MM.1S (cell line): ENCODE data around the gene PITPNM3.
"Not testable (repeated sequence)": the region's sequence is repeated elsewhere in the genome, so short reads cannot be mapped to it uniquely, and the experiment has no call there.

ENCODE experiments used
- DNase-seq: peaks from one replicate; pipeline ENCODE4 v3.0.0-alpha.2; 2015
- H2AFZ ChIP-seq: fragments of 300-600 bp; sonication (generic); 2 replicates; pipeline ENCODE4 v1.6.0; 2016; ENCODE audit warnings: antibody characterized with exemption, low read length
- H3F3A ChIP-seq: fragments of 300-600 bp; sonication (generic); 2 replicates; pipeline ENCODE4 v1.6.1; 2016; ENCODE audit warnings: mild to moderate bottlenecking, antibody characterized with exemption, low read length, moderate library complexity, mixed read lengths; ENCODE audit not compliant: insufficient read depth
- H3K27ac ChIP-seq: fragments of 300-600 bp; sonication (generic); 2 replicates; pipeline ENCODE4 v1.5.1; 2016; ENCODE audit warnings: mild to moderate bottlenecking, low read length
- H3K27me3 ChIP-seq: fragments of 300-600 bp; sonication (generic); replicated peaks from 2 replicates; pipeline ENCODE4 v1.6.0; 2016; ENCODE audit warnings: low read length; ENCODE audit not compliant: insufficient read depth
- H3K36me3 ChIP-seq: fragments of 300-600 bp; sonication (generic); replicated peaks from 2 replicates; pipeline ENCODE4 v1.6.1; 2016; ENCODE audit warnings: mild to moderate bottlenecking, low read length, mixed read lengths; ENCODE audit not compliant: insufficient read depth
- H3K4me1 ChIP-seq: fragments of 300-600 bp; sonication (generic); 2 replicates; pipeline ENCODE4 v1.6.1; 2016; ENCODE audit warnings: low read length, mixed read lengths
- H3K4me2 ChIP-seq: fragments of 300-600 bp; sonication (generic); 2 replicates; pipeline ENCODE4 v1.6.0; 2016; ENCODE audit warnings: low read depth, low read length
- H3K4me3 ChIP-seq: fragments of 300-600 bp; sonication (generic); 2 replicates; pipeline ENCODE4 v1.5.1; 2016; ENCODE audit warnings: low read length, mixed read lengths
- H3K79me2 ChIP-seq: fragments of 300-600 bp; sonication (generic); 2 replicates; pipeline ENCODE4 v1.6.1; 2016; ENCODE audit warnings: mixed run types, low read length, mixed read lengths
- H3K9ac ChIP-seq: fragments of 300-600 bp; sonication (generic); 2 replicates; pipeline ENCODE4 v1.6.1; 2016; ENCODE audit warnings: low read length, mixed read lengths
- H3K9me2 ChIP-seq: fragments of 300-600 bp; sonication (generic); replicated peaks from 2 replicates; pipeline ENCODE4 v1.6.1; 2016; ENCODE audit warnings: mild to moderate bottlenecking, low read length, mixed read lengths; ENCODE audit not compliant: insufficient read depth
- H3K9me3 ChIP-seq: fragments of 300-600 bp; sonication (generic); replicated peaks from 2 replicates; pipeline ENCODE4 v1.6.1; 2016; ENCODE audit warnings: mild to moderate bottlenecking, low read length, mixed read lengths; ENCODE audit not compliant: insufficient read depth
- H4K20me1 ChIP-seq: fragments of 300-600 bp; sonication (generic); 2 replicates; pipeline ENCODE4 v1.6.1; 2016; ENCODE audit warnings: mild to moderate bottlenecking, low read length, moderate library complexity, mixed read lengths; ENCODE audit not compliant: insufficient read depth
- EZH2 ChIP-seq: fragments of 300-600 bp; sonication (generic); optimal IDR thresholded peaks from 2 replicates; pipeline ENCODE3; 2017; ENCODE audit warnings: low read depth, mild to moderate bottlenecking, antibody characterized with exemption, low read length, mixed read lengths
- EZH2phosphoT487 ChIP-seq: fragments of 300-600 bp; sonication (generic); IDR thresholded peaks from 2 replicates; pipeline ENCODE4 v1.6.1; 2018; ENCODE audit warnings: antibody characterized with exemption, low read length
- TF ChIP-seq, protein P1 (sequence below): fragments of 300-600 bp; sonication (generic); IDR thresholded peaks from 2 replicates; pipeline ENCODE4 v1.5.1; 2016; ENCODE audit warnings: antibody characterized with exemption, low read length, mixed read lengths

The PITPNM3 gene

DNA sequence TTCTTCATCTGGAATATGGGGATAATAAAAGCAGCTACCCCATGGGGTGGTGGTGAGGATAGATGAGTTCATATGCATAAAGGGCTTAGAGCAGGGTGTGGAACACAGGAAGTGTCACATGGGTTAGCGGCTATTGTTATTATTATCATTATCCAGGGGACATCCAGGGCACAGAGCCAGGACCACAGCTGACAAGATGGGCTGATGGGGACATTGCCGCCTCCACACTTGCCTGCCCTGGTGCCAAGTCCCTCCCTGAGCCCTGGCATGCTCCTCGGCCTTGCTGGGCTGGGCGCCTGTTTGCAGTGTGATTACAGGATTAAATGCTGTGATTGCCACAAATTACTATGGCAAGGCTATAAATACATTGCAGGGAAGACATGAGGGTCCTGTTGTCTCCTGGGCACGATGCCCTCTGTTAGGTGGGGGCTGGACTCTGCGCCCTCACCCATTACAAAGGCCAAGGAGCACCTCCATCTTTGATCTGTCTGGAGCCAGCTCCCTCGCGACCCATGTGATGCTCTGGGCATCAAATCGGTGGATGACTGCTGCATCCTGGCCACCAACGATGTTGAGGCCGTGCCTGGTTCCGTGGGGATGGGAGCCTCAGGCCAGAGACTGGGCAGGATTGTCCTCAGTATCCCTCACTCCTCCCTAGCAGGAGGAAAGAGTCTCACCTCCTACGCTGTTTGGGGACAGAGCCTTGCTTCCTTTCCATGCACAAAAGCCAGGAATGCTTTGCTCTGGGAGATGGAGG, 68.9 kb downstream of the PITPNM3 start:
- Histone ChIP-seq H3K9me2 (no peaks in the 10 kb centered on the region), H3K36me3 (no peaks in the 10 kb centered on the region), H3F3A (no peaks in the 10 kb centered on the region), H3K9ac (no peak overlapping the region), H4K20me1 (no peaks in the 10 kb centered on the region), H2AFZ (no peak overlapping the region), H3K79me2 (no peaks in the 10 kb centered on the region), H3K4me3 (no peak overlapping the region), H3K4me2 (no peak overlapping the region), H3K27ac (no peak overlapping the region), H3K4me1 (no peaks in the 10 kb centered on the region), H3K9me3 (no peaks in the 10 kb centered on the region), H3K27me3 (peaks cover 40% of the 10 kb centered on the region)
- TF ChIP-seq, protein P1, sequence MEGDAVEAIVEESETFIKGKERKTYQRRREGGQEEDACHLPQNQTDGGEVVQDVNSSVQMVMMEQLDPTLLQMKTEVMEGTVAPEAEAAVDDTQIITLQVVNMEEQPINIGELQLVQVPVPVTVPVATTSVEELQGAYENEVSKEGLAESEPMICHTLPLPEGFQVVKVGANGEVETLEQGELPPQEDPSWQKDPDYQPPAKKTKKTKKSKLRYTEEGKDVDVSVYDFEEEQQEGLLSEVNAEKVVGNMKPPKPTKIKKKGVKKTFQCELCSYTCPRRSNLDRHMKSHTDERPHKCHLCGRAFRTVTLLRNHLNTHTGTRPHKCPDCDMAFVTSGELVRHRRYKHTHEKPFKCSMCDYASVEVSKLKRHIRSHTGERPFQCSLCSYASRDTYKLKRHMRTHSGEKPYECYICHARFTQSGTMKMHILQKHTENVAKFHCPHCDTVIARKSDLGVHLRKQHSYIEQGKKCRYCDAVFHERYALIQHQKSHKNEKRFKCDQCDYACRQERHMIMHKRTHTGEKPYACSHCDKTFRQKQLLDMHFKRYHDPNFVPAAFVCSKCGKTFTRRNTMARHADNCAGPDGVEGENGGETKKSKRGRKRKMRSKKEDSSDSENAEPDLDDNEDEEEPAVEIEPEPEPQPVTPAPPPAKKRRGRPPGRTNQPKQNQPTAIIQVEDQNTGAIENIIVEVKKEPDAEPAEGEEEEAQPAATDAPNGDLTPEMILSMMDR, result no peak
- TF ChIP-seq EZH2phosphoT487, result no peak
- TF ChIP-seq EZH2, result no peak
- DNase-seq, result no peak

DNA sequence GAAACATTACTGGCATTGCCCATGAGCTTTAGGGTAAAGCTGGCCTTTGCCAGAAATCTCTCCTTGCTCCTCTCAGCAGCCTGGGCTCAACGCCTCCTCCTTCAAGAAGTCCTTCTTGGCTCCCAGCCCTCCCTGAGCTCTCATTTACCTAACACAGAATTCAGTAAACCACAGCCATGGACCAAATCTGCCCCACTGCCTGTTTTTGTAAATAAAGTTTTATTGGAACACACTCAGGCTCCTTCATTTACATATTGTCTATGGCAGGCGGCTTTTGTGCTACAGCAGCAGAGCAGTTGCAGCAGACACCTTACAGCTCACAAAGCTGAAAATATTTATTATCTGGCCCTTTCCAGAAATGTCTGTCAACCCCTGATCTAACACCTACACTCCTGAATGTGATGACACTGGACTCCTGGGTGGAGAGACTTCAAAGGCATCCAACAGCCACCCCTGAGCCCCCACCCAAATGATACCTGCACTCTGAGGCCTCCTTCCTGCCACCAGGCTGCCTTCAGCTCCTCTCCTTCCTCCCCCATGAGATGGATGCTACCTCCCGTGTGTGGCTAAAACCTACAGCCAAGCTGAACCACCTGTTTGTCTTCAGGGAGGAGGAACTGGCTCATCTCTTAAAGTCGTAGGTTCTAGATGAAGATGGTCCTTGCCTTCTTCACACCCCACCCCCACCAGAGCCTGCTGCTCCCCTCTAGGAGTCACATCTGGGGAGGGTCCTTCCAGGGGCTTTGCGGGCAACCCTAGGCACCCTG, 70.5 kb downstream of the PITPNM3 start:
- H3K9ac ChIP-seq, result no peak overlapping the region
- TF ChIP-seq, protein P1, result no peak
- H3K27ac ChIP-seq, result no peak overlapping the region

DNA sequence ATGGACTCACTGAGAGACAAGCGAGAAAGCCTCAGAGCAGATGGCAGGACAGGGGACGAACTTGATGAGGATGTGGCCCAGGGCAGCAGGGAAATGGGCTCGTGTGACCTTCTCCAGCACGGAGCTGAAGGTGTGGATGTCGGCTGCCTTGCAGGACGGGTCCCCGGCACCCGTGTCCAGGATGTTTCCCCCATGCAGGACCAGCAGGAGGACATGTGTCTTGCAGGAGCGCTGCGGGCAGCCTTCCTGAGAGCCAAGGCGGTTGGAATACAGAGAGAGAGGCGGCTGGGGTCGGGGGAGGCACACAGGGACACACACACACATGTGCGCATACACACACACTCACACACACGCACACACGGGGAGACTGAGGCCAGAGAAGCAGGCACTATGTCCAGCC, 72.8 kb downstream of the PITPNM3 start:
- Histone ChIP-seq H3K4me2 (no peak overlapping the region), H3K36me3 (no peaks in the 10 kb centered on the region), H3K9me3 (no peaks in the 10 kb centered on the region), H3F3A (no peaks in the 10 kb centered on the region), H3K79me2 (no peaks in the 10 kb centered on the region), H3K9ac (no peak overlapping the region), H2AFZ (no peak overlapping the region), H3K27ac (no peak overlapping the region), H3K9me2 (no peaks in the 10 kb centered on the region), H3K27me3 (peaks cover 71% of the 10 kb centered on the region), H4K20me1 (no peaks in the 10 kb centered on the region), H3K4me3 (no peak overlapping the region), H3K4me1 (no peaks in the 10 kb centered on the region)
- DNase-seq, result no peak
- TF ChIP-seq EZH2phosphoT487 (no peak), EZH2 (no peak)
- TF ChIP-seq, protein P1, result no peak

More for the DNA sequence above, 70.5 kb downstream of the PITPNM3 start:
- DNase-seq, result no peak
- Histone ChIP-seq H3K79me2 (no peaks in the 10 kb centered on the region), H3K9me3 (no peaks in the 10 kb centered on the region), H4K20me1 (no peaks in the 10 kb centered on the region), H3K9me2 (no peaks in the 10 kb centered on the region), H2AFZ (no peak overlapping the region), H3K27me3 (peaks cover 54% of the 10 kb centered on the region), H3K4me2 (no peak overlapping the region), H3F3A (no peaks in the 10 kb centered on the region), H3K4me1 (no peaks in the 10 kb centered on the region), H3K4me3 (no peak overlapping the region), H3K36me3 (no peaks in the 10 kb centered on the region)

DNA sequence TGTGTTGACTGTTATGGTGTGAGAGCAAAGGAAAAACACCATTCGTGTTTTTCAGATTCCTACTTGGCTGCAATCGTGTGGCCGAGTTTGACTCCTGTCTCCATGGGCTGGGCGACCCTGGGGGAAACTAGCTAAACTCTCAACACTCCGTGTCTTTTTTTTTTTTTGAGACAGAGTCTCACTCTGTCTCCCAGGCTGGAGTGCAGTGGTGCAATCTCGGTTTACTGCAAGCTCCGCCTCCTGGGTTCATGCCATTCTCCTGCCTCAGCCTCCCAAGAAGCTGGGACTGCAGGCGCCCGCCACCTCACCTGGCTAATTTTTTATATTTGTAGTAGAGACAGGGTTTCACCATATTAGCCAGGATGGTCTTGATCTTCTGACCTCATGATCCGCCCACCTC, 73.6 kb downstream of the PITPNM3 start:
- H3K9me2 ChIP-seq, H3K9ac ChIP-seq, H3K79me2 ChIP-seq, H3K4me3 ChIP-seq, H2AFZ ChIP-seq, DNase-seq, H3K4me1 ChIP-seq, H4K20me1 ChIP-seq, H3K27ac ChIP-seq, H3K36me3 ChIP-seq, H3F3A ChIP-seq, H3K9me3 ChIP-seq, H3K4me2 ChIP-seq: not testable (repeated sequence)
- H3K27me3 ChIP-seq, result peaks cover 71% of the 10 kb centered on the region
